AG08395 (cell line): ENCODE data around the gene TMEM52.

ENCODE experiments used
- DNase-seq: peaks from one replicate; pipeline ENCODE4 v3.0.0; 2012; ENCODE audit warnings: mixed read lengths, low spot score

TMEM52 gene

GRCh38 chr1:1869469-1869868, 49.6 kb downstream of the TMEM52 start:
- no peak for DNase-seq
